ENCODE results near the gene MAN1A1.

Gene MAN1A1

DNA sequence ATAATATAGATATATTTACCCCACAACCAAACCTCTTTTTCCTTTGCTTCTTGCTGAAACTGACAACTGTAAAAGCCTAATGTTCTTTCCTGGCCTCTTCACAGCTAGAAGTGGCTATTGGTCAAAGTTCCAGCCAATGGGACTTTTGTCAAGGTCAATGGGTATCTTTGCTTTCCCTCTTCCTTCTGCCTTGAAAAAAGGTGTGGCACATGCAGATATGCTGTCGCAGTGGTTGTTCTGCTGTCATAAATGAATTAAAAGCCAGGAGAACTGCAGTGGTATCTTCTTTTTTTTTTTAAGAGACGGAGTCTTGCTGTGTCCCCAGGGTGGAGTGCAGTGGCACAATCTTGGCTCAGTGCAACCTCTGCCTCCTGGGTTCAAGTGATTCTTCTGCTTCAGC is 29.9 kb downstream of the MAN1A1 start:
- Histone ChIP-seq H3K36me3 (ENCODE audit: low read length) (no peaks in the 10 kb centered on the region), H3K9me2 (replicated peaks; ENCODE audit: insufficient read depth, low read length) (no peaks in the 10 kb centered on the region), H3K4me2 (ENCODE audit: low read depth, low read length, poor library complexity, severe bottlenecking) (no peak overlapping the region), H3K9ac (ENCODE audit: low read length) (no peak overlapping the region), H3F3A (ENCODE audit: insufficient read depth) (no peaks in the 10 kb centered on the region), H2AFZ (ENCODE audit: low read depth, low read length, severe bottlenecking) (no peak overlapping the region), H3K27ac (ENCODE audit: low read depth, low read length) (no peak overlapping the region), H3K27me3 (ENCODE audit: low read length) (no peaks in the 10 kb centered on the region), H4K20me1 (ENCODE audit: low read depth, low read length) (no peaks in the 10 kb centered on the region), H3K9me3 (ENCODE audit: insufficient read depth, low read length) (no peaks in the 10 kb centered on the region), H3K4me3 (ENCODE audit: insufficient read depth, low read length, poor library complexity, severe bottlenecking) (no peak overlapping the region), H3K79me2 (ENCODE audit: insufficient read depth, low read length) (no peaks in the 10 kb centered on the region)
- TF ChIP-seq, protein P1, sequence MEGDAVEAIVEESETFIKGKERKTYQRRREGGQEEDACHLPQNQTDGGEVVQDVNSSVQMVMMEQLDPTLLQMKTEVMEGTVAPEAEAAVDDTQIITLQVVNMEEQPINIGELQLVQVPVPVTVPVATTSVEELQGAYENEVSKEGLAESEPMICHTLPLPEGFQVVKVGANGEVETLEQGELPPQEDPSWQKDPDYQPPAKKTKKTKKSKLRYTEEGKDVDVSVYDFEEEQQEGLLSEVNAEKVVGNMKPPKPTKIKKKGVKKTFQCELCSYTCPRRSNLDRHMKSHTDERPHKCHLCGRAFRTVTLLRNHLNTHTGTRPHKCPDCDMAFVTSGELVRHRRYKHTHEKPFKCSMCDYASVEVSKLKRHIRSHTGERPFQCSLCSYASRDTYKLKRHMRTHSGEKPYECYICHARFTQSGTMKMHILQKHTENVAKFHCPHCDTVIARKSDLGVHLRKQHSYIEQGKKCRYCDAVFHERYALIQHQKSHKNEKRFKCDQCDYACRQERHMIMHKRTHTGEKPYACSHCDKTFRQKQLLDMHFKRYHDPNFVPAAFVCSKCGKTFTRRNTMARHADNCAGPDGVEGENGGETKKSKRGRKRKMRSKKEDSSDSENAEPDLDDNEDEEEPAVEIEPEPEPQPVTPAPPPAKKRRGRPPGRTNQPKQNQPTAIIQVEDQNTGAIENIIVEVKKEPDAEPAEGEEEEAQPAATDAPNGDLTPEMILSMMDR (IDR thresholded peaks at IDR 0.05; ENCODE audit: insufficient read depth, low read length, poor library complexity, severe bottlenecking): no peak
- no peak for TF ChIP-seq EZH2phosphoT487 (conservative IDR thresholded peaks at IDR 0.05; ENCODE audit: low read length)

DNA sequence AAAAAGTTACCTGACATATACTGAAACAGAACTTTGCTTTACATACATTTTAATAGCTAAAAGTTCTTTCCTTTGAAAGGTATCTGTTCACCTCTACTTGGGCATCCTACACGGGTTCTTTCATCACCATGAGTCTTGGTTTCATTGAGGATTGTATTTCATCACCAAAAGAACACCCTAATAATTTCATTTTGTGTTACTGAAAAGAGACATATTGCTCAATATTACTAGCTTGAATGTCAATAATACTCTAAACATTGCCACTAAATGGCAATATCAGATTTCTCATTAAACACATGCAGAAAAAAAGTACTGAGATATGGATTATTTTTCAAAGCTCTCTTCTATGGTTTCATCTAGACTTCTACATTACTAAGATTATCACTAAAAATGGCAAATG is 30.8 kb downstream of the MAN1A1 start:
- Histone ChIP-seq H3K36me3 (ENCODE audit: low read length) (no peaks in the 10 kb centered on the region), H3K79me2 (ENCODE audit: insufficient read depth, low read length) (no peaks in the 10 kb centered on the region), H3K4me3 (ENCODE audit: insufficient read depth, low read length, poor library complexity, severe bottlenecking) (no peak overlapping the region), H3K27ac (ENCODE audit: low read depth, low read length) (no peak overlapping the region), H3K27me3 (ENCODE audit: low read length) (no peaks in the 10 kb centered on the region), H3K9me2 (replicated peaks; ENCODE audit: insufficient read depth, low read length) (no peaks in the 10 kb centered on the region), H3K4me2 (ENCODE audit: low read depth, low read length, poor library complexity, severe bottlenecking) (no peak overlapping the region), H2AFZ (ENCODE audit: low read depth, low read length, severe bottlenecking) (no peak overlapping the region), H3K9me3 (ENCODE audit: insufficient read depth, low read length) (no peaks in the 10 kb centered on the region), H4K20me1 (ENCODE audit: low read depth, low read length) (no peaks in the 10 kb centered on the region), H3K9ac (ENCODE audit: low read length) (no peak overlapping the region), H3F3A (ENCODE audit: insufficient read depth) (no peaks in the 10 kb centered on the region)
- TF ChIP-seq, protein P1 (IDR thresholded peaks at IDR 0.05; ENCODE audit: insufficient read depth, low read length, poor library complexity, severe bottlenecking): no peak
- TF ChIP-seq EZH2phosphoT487 (conservative IDR thresholded peaks at IDR 0.05; ENCODE audit: low read length): no peak

- Histone ChIP-seq H3K36me3 (ENCODE audit: low read length) (no peaks in the 10 kb centered on the region), H3K27ac (ENCODE audit: low read depth, low read length) (no peak overlapping the region)
Observed at GRCh38 chr6:119318176-119318575, 31.4 kb downstream of the MAN1A1 start.

More at GRCh38 chr6:119318176-119318575, 31.4 kb downstream of the MAN1A1 start:
- Histone ChIP-seq H4K20me1 (ENCODE audit: low read depth, low read length) (no peaks in the 10 kb centered on the region), H2AFZ (ENCODE audit: low read depth, low read length, severe bottlenecking) (no peak overlapping the region), H3F3A (ENCODE audit: insufficient read depth) (no peaks in the 10 kb centered on the region), H3K27me3 (ENCODE audit: low read length) (no peaks in the 10 kb centered on the region), H3K4me3 (ENCODE audit: insufficient read depth, low read length, poor library complexity, severe bottlenecking) (no peak overlapping the region), H3K4me2 (ENCODE audit: low read depth, low read length, poor library complexity, severe bottlenecking) (no peak overlapping the region), H3K9ac (ENCODE audit: low read length) (no peak overlapping the region), H3K9me3 (ENCODE audit: insufficient read depth, low read length) (no peaks in the 10 kb centered on the region), H3K9me2 (replicated peaks; ENCODE audit: insufficient read depth, low read length) (no peaks in the 10 kb centered on the region), H3K79me2 (ENCODE audit: insufficient read depth, low read length) (no peaks in the 10 kb centered on the region)
- TF ChIP-seq, protein P1 (IDR thresholded peaks at IDR 0.05; ENCODE audit: insufficient read depth, low read length, poor library complexity, severe bottlenecking): no peak
- TF ChIP-seq EZH2phosphoT487 (conservative IDR thresholded peaks at IDR 0.05; ENCODE audit: low read length): no peak

Data from SU-DHL-6 (cell line).